Immature natural killer cell (primary cell): ENCODE measurements around the gene UCN. TPM values are rescaled to one million over a fixed set of nuclear protein-coding genes. Genes with fewer than 3 reads are reported as not detected.
A peak's percentile ranks its signal among the peaks of the same experiment; 100 is the strongest.
"Not testable (repeated sequence)": the region's sequence is repeated elsewhere in the genome, so short reads cannot be mapped to it uniquely, and the experiment has no call there.

Source experiments
- DNase-seq, 3 donors: peaks; one replicate each; pipeline ENCODE4 v3.0.0; 2022; ENCODE audit warnings: mixed read lengths in 1 of 3
- H3K27ac Mint-ChIP-seq, 6 donors: one replicate each; pipeline ENCODE4 v1.8.0; 2020; ENCODE audit warnings: mixed read lengths in 6 of 6, mild to moderate bottlenecking in 5 of 6, inconsistent platforms in 4 of 6, moderate library complexity in 3 of 6
- H3K27me3 Mint-ChIP-seq, 3 donors: one replicate each; pipeline ENCODE4 v1.8.0; 2020 to 2021; ENCODE audit warnings: low read depth in 3 of 3, mild to moderate bottlenecking in 3 of 3, mixed read lengths in 3 of 3, moderate library complexity in 3 of 3, inconsistent platforms in 1 of 3
- H3K36me3 Mint-ChIP-seq, 3 donors: one replicate each; pipeline ENCODE4 v1.8.0; 2020; ENCODE audit warnings: mixed read lengths in 3 of 3, inconsistent platforms in 2 of 3, mild to moderate bottlenecking in 2 of 3
- H3K4me1 Mint-ChIP-seq, 2 donors: one replicate each; pipeline ENCODE4 v1.8.0; 2020; ENCODE audit warnings: inconsistent platforms in 2 of 2, mild to moderate bottlenecking in 2 of 2, mixed read lengths in 2 of 2, moderate library complexity in 1 of 2
- H3K4me3 Mint-ChIP-seq, 5 donors: one replicate each; pipeline ENCODE4 v1.8.0; 2020; ENCODE audit warnings: mild to moderate bottlenecking in 5 of 5, mixed read lengths in 5 of 5, inconsistent platforms in 3 of 5, moderate library complexity in 3 of 5
- H3K9me3 Mint-ChIP-seq, 6 donors: one replicate each; pipeline ENCODE4 v1.8.0; 2020; ENCODE audit warnings: mild to moderate bottlenecking in 6 of 6, mixed read lengths in 6 of 6, inconsistent platforms in 4 of 6, moderate library complexity in 3 of 6
- polyA plus RNA-seq, 3 donors: library from polyadenylated mRNA; unstranded; fragments of 300-500 nt; fragmentation: Illumina TruSeq; gene quantifications; one replicate each; pipeline ENCODE4 v1.2.3, GENCODE V29; 2021

Gene UCN
- polyA plus RNA-seq, 3 donors from 2014 or later, result 0.66 TPM; not detected in 2

DNA sequence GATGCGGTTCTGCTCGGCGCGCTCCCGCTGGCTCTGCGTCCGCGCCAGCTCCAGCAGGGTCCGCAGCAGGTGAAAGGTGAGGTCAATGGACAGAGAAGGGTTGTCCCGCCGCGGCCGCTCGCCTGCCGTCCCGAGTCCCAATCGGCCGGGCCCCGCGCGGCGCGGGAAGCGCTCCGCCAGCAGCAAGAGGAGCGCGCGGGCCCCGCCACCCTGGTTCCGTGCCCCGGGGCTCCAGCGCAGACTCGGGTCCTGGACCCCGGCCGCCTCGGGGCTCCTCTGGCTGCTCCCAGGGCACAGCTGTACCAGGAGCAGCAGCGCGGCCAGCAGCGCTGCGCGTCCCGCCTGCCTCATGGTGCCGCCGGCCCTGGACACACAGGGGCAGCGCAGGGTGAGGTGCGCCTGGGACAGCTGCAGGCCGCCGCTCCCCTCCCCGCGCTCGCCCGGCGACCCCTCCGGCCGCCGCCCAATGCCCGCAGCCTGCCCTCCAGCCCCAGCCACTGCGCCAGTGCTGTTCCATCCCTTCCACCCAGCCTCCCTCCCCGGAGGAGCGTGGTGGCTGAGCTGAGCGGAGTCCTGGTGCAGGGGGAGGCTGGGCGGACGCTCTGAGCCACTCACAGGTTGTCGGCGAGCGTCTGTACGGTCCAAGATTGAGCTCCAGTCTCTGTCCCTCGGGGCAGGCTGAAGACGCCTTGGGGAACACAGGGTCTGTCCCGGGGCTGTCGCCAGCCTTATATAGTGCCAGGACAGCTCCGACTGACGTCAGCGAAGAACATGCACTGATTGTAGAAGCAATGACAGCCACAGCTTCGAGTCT, 493 bp downstream of the UCN start:
- Mint-ChIP-seq H3K27me3 (peaks cover 3 to 12% (median 11%) of the 10 kb centered on the region in 3 donors), H3K4me1 (peaks cover 0 to 8% of the 10 kb centered on the region in 2 donors), H3K36me3 (peaks cover 12 to 15% (median 15%) of the 10 kb centered on the region in 3 donors), H3K27ac (no peak overlapping the region), H3K4me3 (no peak overlapping the region), H3K9me3 (no peaks in the 10 kb centered on the region)
- no peak for DNase-seq

DNA sequence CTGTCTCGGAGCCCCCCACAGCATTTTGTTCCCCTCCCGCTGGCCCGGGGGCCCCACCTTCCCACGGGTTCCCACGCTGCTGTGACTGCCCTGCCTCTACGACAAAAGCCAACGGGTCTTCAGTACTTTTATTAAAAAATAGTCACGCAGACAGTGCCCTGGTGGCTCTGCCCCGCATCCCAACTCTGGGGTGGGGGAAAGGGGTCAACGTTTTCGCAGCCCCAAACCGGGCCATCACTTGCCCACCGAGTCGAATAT, 1.0 kb downstream of the UCN start:
- Mint-ChIP-seq H3K4me1 (peaks cover 0 to 9% of the 10 kb centered on the region in 2 donors), H3K27ac (no peak overlapping the region), H3K9me3 (no peaks in the 10 kb centered on the region), H3K4me3 (peak overlapping the region in 2 of 5 donors; percentile 25 to 63), H3K27me3 (peaks cover 3 to 12% (median 11%) of the 10 kb centered on the region in 3 donors), H3K36me3 (peaks cover 12 to 15% (median 15%) of the 10 kb centered on the region in 3 donors)
- no peak for DNase-seq

DNA sequence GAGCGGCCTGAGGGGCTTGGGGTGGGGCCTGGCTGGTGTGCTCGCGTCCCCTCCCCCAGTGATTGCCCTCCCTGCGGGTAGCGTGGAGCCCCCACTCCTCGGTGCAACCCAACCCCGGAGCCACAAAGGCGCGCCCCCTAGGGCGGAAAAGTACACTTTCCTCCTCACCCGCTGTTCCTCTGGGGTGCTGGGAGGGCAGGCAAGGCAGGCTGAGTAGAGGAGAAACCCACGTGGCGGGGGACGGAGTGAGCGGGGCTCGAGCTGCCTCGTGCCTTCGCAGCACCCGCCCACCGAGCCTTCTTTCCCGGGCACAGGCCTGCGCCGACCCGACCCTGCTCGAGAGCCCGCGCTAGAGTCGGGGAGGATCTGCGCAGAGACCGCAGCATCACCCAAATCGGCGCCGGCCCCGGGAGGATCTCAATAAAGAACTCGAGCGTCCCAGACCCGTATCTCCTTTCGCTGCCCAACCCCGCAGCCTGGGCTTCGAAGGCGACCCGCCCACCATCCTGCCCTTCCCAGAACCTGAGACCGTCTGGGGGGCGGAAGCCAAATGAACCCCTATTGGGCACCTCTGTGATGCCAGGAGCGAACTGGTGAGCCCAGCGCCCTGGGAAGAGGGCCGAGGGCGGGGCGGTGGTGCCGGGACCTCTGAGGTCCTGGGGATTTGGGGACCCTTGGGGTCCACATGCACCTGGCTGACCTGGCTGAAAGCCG, 1.5 kb downstream of the UCN start:
- DNase-seq, result peak in 2 of 3 donors; percentile 21 to 22
- Mint-ChIP-seq H3K36me3 (peaks cover 12 to 15% (median 15%) of the 10 kb centered on the region in 3 donors), H3K4me3 (peak overlapping the region; percentile 55 to 69 (median 65)), H3K27ac (no peak overlapping the region), H3K27me3 (peaks cover 3 to 11% (median 11%) of the 10 kb centered on the region in 3 donors), H3K9me3 (no peaks in the 10 kb centered on the region), H3K4me1 (peaks cover 0 to 9% of the 10 kb centered on the region in 2 donors)

DNA sequence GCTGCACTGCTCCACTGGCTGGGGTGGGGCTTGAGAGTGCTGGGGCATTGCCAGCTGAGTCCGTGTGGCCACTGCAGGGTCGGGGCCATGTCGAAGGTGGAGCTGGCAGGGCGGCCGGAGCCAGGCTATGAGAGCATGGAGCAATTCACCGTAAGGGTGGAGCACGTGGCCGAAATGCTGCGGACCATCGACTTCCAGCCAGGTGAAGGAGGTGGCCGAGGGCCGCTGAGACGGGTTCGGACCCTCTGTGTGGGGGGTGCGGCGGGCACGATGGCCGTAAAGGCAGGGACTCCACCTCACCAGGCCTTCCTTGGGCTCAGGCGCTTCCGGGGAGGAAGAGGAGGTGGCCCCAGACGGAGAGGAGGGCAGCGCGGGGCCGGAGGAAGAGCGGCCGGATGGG, 2.1 kb downstream of the UCN start:
- H3K27me3 Mint-ChIP-seq, result peaks cover 3 to 12% (median 11%) of the 10 kb centered on the region in 3 donors
- H3K36me3 Mint-ChIP-seq, result peaks cover 8 to 15% (median 11%) of the 10 kb centered on the region in 3 donors
- peak overlapping the region; percentile 18 to 69 (median 65) for H3K4me3 Mint-ChIP-seq
- no peak overlapping the region for H3K27ac Mint-ChIP-seq
- H3K4me1 Mint-ChIP-seq, result peaks cover 0 to 7% of the 10 kb centered on the region in 2 donors
- DNase-seq, result no peak
- H3K9me3 Mint-ChIP-seq, result no peaks in the 10 kb centered on the region

DNA sequence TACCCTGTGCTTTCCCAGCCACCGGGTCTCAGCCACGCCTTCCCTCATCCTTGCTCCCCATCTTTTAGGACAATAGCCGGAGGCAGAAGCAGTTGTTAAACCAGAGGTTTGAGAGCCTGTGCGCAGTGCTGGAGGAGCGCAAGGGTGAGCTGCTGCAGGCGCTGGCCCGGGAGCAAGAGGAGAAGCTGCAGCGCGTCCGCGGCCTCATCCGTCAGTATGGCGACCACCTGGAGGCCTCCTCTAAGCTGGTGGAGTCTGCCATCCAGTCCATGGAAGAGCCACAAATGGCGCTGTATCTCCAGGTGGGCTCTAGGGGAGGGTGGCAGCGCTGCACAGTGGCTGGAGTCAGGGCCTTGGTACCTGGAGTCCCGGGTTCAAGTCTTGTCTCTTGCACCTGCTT, 2.7 kb downstream of the UCN start:
- Mint-ChIP-seq H3K27me3 (peaks cover 3 to 12% (median 11%) of the 10 kb centered on the region in 3 donors), H3K27ac (no peak overlapping the region), H3K4me3 (peak overlapping the region in 4 of 5 donors; percentile 12 to 44 (median 31)), H3K4me1 (peaks cover 0 to 7% of the 10 kb centered on the region in 2 donors), H3K9me3 (no peaks in the 10 kb centered on the region), H3K36me3 (peaks cover 8 to 14% (median 11%) of the 10 kb centered on the region in 3 donors)
- no peak for DNase-seq

DNA sequence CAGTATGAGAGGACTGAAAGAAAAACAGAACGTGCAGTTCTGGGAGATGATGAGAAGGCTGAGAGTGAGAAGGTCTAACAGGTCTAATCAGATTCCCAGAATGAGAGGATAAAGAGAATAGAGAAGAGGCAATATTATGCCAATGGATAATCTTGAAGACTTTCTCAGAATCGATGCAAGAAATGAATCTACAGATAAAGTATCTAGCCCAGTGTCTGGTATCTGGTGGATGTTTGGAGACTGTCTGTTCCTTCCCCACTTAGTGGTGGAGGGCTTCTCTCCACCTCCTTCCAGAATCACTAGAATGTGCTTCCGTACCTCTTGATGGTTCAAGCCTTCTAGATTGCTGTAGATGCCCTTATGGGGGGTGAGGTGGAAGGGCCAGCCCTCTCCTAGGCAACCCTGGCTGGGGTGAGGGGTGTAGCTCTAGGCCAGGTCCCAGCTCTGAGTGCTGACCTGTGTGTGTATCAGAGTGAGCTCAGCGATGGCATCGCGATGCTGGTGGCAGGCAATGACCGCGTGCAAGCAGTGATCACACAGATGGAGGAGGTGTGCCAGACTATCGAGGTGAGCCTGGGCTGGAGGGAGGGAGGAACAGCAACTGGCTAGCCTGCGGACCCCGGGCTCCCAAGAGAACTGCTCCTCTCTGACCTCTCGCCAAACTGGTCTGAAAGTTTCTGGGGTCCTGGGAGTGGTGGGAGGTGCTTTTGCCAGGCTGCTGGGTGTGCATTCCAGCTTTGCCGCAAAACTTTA, 3.6 kb downstream of the UCN start:
- DNase-seq, result no peak
- H3K27ac Mint-ChIP-seq, result no peak overlapping the region

DNA sequence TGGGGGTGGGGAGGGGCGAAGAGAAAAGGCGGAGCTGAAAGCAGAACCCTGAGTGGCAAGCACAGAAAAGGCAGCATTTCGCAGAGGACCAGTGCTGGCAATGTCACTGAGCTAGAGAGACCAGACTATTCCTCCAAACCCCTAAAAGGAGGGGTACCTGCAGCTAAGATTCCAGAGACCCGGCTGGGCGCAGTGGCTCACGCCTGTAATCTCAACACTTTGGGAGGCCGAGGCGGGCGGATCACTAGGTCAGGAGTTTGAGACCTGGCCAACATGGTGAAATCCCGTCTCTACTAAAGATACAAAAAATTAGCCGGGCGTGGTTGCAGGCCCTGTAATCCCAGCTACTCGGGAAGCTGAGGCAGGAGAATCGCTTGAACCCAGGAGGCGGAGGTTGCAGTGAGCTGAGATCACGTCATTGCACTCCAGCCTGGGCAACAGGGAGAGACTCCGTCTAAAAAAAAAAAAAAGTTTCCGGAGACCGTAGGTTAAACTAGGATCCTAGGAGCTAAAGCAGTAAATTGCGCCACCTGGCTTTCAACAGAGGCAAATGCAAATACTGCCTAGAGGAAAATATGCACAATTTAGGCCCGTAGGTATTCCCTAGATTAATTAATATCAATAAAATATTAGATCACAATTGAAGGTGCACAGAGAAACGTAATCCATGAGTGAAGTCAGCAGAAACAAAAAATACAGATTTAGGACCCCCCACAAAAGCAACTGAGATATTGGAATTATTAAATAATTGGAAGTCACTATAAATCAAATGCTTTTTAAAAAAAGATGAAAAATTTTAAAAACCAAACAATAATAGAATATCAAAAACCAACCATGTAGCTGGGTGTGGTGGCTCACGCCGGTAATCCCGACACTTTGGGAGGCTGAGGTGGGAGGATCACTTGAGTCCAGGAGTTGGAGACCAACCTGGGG, 4.9 kb downstream of the UCN start:
- H3K36me3 Mint-ChIP-seq, result no peaks in the 10 kb centered on the region
- DNase-seq, result peak; percentile 40 to 52 (median 50)
- peaks cover 0 to 7% of the 10 kb centered on the region in 2 donors for H3K4me1 Mint-ChIP-seq
- H3K27me3 Mint-ChIP-seq, result peaks cover 0 to 14% (median 9%) of the 10 kb centered on the region in 3 donors
- peak overlapping the region; percentile 40 to 75 (median 68) for H3K4me3 Mint-ChIP-seq
- H3K9me3 Mint-ChIP-seq, result no peaks in the 10 kb centered on the region
- no peak overlapping the region for H3K27ac Mint-ChIP-seq

More for the DNA sequence above, 3.6 kb downstream of the UCN start:
- Mint-ChIP-seq H3K4me1 (peaks cover 0 to 7% of the 10 kb centered on the region in 2 donors), H3K36me3 (peaks cover 5 to 8% (median 8%) of the 10 kb centered on the region in 3 donors), H3K27me3 (peaks cover 3 to 12% (median 11%) of the 10 kb centered on the region in 3 donors), H3K9me3 (no peaks in the 10 kb centered on the region), H3K4me3 (peak overlapping the region in 3 of 5 donors; percentile 14 to 40 (median 24))

DNA sequence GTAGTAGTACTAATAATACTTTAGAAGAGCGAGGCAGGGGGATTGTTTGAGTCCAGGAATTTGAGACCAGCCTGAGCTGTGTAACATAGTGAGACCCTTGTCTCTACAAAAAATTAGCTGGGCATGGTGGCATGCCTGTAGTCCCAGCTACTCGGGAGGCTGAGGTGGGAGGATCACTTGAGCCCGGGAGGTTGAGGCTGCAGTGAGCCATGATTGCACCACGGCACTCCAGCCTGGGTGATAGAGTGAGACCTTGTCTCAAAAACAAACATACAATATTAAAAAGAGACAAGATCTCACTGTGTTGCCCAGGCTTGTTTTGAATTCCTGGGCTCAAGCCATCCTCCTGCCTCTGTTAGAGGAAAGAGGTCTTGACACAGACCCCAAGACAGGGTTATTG, 7.6 kb downstream of the UCN start:
- not testable (repeated sequence) for DNase-seq, H3K9me3 Mint-ChIP-seq, H3K4me3 Mint-ChIP-seq, H3K36me3 Mint-ChIP-seq, H3K27ac Mint-ChIP-seq, H3K4me1 Mint-ChIP-seq
- H3K27me3 Mint-ChIP-seq, result peaks cover 0 to 14% (median 6%) of the 10 kb centered on the region in 3 donors

DNA sequence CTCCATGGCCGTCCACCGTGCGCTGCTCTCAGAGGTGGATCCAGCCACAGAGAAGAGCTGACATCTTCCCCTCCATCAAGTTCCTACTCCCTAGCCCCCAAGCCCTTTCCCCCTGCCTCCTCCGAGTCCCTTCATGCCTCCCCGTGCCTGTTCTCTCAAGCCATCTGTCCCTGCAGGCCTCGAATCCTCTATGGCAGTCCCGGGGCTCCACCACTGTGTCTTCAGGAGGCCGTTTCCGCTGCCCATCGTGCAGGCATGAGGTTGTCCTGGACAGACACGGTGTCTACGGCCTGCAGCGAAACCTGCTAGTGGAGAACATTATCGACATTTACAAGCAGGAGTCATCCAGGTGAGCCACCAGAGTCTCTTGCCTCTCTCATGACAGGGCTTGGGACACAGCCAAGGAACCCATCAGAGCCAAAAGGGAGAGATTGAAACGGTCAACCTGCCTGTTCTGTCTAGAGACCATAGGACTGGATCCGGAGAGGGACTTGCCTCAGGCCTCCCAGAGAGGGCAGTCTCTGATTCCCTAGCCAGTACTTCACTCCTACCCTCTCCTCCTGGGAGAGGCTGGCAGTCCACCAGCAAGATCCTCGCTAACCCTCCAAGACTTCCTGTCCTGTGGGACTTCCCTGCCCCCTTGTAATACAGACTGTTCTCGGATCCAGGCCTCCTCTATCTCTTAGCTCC, 9.7 kb downstream of the UCN start:
- no peak overlapping the region for H3K4me3 Mint-ChIP-seq
- no peak overlapping the region for H3K27ac Mint-ChIP-seq
- DNase-seq, result no peak

DNA sequence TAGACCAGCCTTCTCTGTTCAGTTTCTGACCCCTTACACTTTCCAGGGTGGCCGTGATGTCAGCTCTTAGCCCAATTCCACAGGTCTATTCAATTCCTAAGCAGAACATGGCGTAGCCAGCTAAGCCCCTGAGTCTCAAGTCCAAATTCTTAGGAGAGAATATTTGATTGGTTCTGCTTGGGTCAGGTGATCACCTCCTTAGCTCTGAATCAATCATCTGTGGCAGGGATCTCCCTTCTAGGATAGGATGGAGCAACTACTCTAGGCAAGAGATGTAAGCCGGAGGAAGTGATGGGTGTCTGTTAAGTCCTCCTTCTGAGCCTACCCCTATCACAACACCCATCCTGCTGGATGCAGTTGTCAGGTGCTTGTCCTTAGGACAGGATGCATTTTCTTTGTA, 11.1 kb downstream of the UCN start:
- DNase-seq, result no peak
- Mint-ChIP-seq H3K4me3 (no peak overlapping the region), H3K27ac (no peak overlapping the region), H3K9me3 (no peaks in the 10 kb centered on the region), H3K4me1 (no peaks in the 10 kb centered on the region), H3K27me3 (peaks cover 0 to 9% (median 2%) of the 10 kb centered on the region in 3 donors), H3K36me3 (no peaks in the 10 kb centered on the region)

More for the DNA sequence above, 9.7 kb downstream of the UCN start:
- H3K9me3 Mint-ChIP-seq, result no peaks in the 10 kb centered on the region
- H3K27me3 Mint-ChIP-seq, result peaks cover 0 to 3% (median 2%) of the 10 kb centered on the region in 3 donors
- peaks cover 0 to 3% of the 10 kb centered on the region in 2 donors for H3K4me1 Mint-ChIP-seq
- no peaks in the 10 kb centered on the region for H3K36me3 Mint-ChIP-seq

DNA sequence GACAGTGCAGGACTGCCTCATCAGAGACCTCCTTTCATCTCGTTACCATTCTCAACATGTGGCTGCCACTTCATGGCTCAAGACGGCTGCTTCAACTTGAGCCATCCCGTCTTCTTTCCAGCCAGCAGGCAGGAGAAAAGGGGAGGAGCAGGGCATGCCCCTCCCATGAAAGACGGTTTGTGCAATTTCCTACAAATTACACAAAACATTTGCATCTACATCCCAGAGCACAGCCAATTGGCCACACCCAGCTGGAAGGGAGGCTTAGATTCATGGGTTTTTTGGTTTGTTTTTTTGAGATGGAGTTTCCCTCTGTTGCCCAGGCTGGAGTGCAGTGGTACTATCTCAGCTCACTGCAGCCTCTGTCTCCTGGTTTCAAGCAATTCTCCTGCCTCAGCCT, 11.8 kb downstream of the UCN start:
- Mint-ChIP-seq H3K27ac (no peak overlapping the region), H3K4me1 (no peaks in the 10 kb centered on the region), H3K4me3 (no peak overlapping the region), H3K9me3 (no peaks in the 10 kb centered on the region), H3K36me3 (no peaks in the 10 kb centered on the region), H3K27me3 (peaks cover 0 to 12% (median 0%) of the 10 kb centered on the region in 3 donors)
- DNase-seq, result no peak

DNA sequence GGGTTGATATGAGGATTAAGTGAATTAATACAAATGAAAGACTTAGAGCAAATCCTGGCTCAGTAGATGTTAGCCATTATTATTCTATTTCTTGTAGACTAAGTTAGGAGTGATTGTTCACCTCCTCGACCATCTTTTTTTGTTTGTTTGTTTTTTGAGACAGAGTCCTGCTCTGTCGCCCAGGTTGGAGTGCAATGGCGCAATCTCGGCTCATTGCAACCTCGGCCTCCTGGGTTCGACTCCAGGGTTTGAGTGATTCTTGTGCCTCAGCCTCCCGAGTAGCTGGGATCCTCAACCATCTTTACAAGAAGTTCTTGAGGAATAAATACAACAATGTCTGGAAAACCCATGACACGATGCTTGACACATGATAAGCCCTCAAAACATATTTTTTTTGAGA, 13.3 kb downstream of the UCN start:
- Mint-ChIP-seq H3K27ac (no peak overlapping the region), H3K27me3 (peaks cover 0 to 14% (median 0%) of the 10 kb centered on the region in 3 donors), H3K36me3 (no peaks in the 10 kb centered on the region), H3K4me3 (no peak overlapping the region), H3K4me1 (peaks cover 0 to 3% of the 10 kb centered on the region in 2 donors), H3K9me3 (no peaks in the 10 kb centered on the region)
- no peak for DNase-seq
